AG09319 (cell line): ENCODE data around the gene ADORA2A.

ENCODE experiments used
- DNase-seq: peaks from one replicate; pipeline ENCODE4 v3.0.0-alpha.2; 2010; ENCODE audit warnings: low read depth; ENCODE audit errors: extremely low read depth
- CTCF ChIP-seq: IDR thresholded peaks from 2 replicates; pipeline ENCODE4 v1.5.1; 2011; ENCODE audit warnings: low read depth, mild to moderate bottlenecking, inconsistent platforms, low read length, moderate library complexity

The ADORA2A gene

GRCh38 chr22:24440718-24441405 is 13.5 kb downstream of the ADORA2A start:
- no peak for TF ChIP-seq CTCF
- no peak for DNase-seq

GRCh38 chr22:24441406-24442351 is 14.3 kb downstream of the ADORA2A start:
- no peak for DNase-seq
- TF ChIP-seq CTCF, result no peak

- no peak for TF ChIP-seq CTCF
These were observed 14.9 kb downstream of the ADORA2A start for GRCh38 chr22:24442352-24442744.

GRCh38 chr22:24443668-24444067 is 16.3 kb downstream of the ADORA2A start:
- TF ChIP-seq CTCF, result no peak

More at GRCh38 chr22:24442352-24442744, 14.9 kb downstream of the ADORA2A start:
- DNase-seq, result no peak

GRCh38 chr22:24444251-24444650 is 16.9 kb downstream of the ADORA2A start:
- DNase-seq, result no peak
- no peak for TF ChIP-seq CTCF

More at GRCh38 chr22:24443668-24444067, 16.3 kb downstream of the ADORA2A start:
- DNase-seq, result no peak

- no peak for DNase-seq
- no peak for TF ChIP-seq CTCF
These were observed 17.5 kb downstream of the ADORA2A start for GRCh38 chr22:24444729-24445466.
